ENCODE measurements around the gene RASL10A.

The RASL10A gene

GRCh38 chr22:29317827-29318454 lies 2.4 kb upstream of the RASL10A start:
- DNase-seq (ENCODE audit: low read depth), result no peak

GRCh38 chr22:29316141-29316828 lies 788 bp upstream of the RASL10A start:
- no peak for DNase-seq (ENCODE audit: low read depth)

- no peak for DNase-seq (ENCODE audit: low read depth)
Measured at GRCh38 chr22:29314537-29315285, 786 bp downstream of the RASL10A start.

GRCh38 chr22:29313576-29314466 lies 1.7 kb downstream of the RASL10A start:
- no peak for DNase-seq (ENCODE audit: low read depth)

- DNase-seq (ENCODE audit: low read depth), result no peak
Measured at GRCh38 chr22:29313126-29313575, 2.3 kb downstream of the RASL10A start.

GRCh38 chr22:29312218-29313125 lies 3.0 kb downstream of the RASL10A start:
- DNase-seq (ENCODE audit: low read depth), result no peak

- no peak for DNase-seq (ENCODE audit: low read depth)
Measured at GRCh38 chr22:29311464-29312217, 3.9 kb downstream of the RASL10A start.

GRCh38 chr22:29310863-29311339 lies 4.6 kb downstream of the RASL10A start:
- DNase-seq (ENCODE audit: low read depth), result peak; percentile 97

GRCh38 chr22:29310065-29310862 lies 5.2 kb downstream of the RASL10A start:
- no peak for DNase-seq (ENCODE audit: low read depth)

GRCh38 chr22:29309332-29310064 lies 6.0 kb downstream of the RASL10A start:
- DNase-seq (ENCODE audit: low read depth), result no peak

- DNase-seq (ENCODE audit: low read depth), result peak; percentile 50
Measured at GRCh38 chr22:29308791-29309262, 6.7 kb downstream of the RASL10A start.

- DNase-seq (ENCODE audit: low read depth), result no peak
Measured at GRCh38 chr22:29308148-29308790, 7.2 kb downstream of the RASL10A start.

- DNase-seq (ENCODE audit: low read depth), result no peak
Measured at GRCh38 chr22:29307596-29308147, 7.8 kb downstream of the RASL10A start.

- DNase-seq (ENCODE audit: low read depth), result peak; percentile 51
Measured at GRCh38 chr22:29306835-29307595, 8.5 kb downstream of the RASL10A start.

GRCh38 chr22:29306175-29306834 lies 9.2 kb downstream of the RASL10A start, which contains the start of gene GAS2L1:
Gene GAS2L1, plus strand, starts transcription at chr22:29306650. Its CDS starts 1,456 bp downstream, at chr22:29308106.
- DNase-seq (ENCODE audit: low read depth), result peak; percentile 60

GRCh38 chr22:29305836-29306174 lies 9.7 kb downstream of the RASL10A start:
- no peak for DNase-seq (ENCODE audit: low read depth)

Measured in GM04504 (cell line).